DMS 273 treated with DMSO at 0.1 percent for 48 hours (cell line): ENCODE measurements around the gene NRM.
"Not testable (repeated sequence)": the region's sequence is repeated elsewhere in the genome, so short reads cannot be mapped to it uniquely, and the experiment has no call there.

Experiments used
- DNase-seq: peaks from one replicate; lab custom pipeline; 2025; lab: John Stamatoyannopoulos, UW

The NRM gene

DNA sequence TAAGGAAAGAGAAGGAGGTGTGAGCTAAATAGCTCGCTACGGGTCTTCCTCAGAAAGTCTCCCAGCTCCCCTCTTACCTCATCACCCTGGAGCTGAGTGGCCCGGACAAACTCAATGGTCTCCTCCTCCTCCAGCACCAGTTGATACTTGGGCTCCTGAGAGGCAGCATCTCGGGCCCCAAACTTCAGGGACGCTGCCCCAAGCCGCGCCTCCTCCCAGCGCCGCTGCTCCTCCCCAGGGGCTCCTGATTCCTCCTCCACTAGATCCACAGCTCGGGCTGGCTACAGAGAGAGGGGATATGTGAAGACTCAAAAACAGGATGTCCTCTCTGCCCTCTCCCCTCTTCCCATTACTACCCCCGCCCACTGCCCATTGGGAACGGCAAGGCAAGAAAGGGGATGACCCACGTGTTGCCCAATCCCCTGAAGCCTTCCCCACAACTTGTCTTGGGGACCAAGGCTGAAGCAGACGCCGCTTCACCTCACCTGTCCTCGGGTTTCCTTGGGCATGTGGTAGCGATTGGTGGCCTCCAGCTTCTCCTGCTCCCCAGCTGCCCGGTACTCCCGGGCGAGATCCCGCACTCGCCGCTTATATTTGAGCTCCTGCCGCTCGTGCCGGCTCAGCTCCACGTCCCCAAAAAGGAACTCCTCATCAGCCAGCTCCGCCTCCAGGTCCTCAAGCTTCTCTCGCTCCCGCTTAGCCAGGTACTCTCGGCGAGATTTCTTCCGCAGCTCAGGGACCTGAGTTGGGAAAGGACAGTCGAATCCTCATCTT is 25.6 kb downstream of the NRM start:
- no peak for DNase-seq

DNA sequence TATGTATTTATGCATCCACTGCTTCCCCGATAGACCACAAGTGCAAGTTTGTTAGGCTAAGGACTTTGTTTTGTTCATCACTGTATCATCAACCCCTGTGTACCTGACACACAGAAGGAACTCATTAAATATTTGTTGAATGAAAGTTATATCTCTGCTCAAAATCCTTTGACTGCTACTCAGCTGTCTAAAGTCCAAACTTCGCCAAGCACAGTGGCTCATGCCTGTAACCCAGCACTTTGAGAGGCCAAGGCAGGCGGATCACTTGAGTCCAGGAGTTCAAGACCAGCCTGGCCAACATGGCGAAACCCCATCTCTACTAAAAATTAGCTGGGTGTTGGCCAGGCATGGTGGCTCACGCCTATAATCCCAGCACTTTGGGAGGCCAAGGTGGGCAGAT is 32.9 kb downstream of the NRM start:
- not testable (repeated sequence) for DNase-seq

DNA sequence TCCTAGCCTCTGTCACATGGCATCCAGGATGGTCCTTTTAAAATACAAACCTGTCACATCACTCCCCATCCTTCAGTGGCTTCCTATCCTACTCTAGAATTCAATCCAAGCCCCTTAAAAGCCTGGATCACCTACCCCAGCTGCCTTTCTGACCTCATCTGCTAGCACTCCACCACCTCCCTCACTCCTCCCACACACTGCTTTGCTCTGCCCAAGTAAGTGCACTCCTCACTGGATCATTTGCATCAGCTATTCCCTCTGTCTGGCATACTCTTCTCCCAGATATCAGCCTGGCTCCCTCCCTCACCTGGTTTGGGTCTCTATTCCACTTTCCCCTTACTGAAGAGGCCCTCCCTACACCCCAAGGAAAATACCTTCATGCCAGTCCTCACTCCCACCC is 33.3 kb downstream of the NRM start:
- DNase-seq, result no peak

- no peak for DNase-seq
These were observed 34.3 kb downstream of the NRM start for GRCh38 chr6:30656513-30656912.

DNA sequence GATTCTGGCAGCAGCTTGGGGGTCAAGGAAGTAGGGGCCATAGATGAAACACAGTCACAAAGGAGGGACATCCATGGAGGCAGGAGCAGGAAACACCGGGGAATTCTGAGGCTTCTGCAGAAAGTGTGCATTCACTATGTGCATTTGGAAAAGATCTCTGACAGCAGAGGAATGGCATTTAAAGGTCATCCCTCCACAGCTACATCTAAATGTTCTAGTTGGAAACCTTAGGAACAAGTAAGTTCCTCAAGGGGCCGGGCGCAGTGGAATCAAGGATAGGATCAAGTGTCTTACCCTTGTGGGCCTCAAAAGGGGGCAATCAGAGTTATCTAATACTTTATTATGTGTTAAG is 35.1 kb downstream of the NRM start:
- no peak for DNase-seq

DNA sequence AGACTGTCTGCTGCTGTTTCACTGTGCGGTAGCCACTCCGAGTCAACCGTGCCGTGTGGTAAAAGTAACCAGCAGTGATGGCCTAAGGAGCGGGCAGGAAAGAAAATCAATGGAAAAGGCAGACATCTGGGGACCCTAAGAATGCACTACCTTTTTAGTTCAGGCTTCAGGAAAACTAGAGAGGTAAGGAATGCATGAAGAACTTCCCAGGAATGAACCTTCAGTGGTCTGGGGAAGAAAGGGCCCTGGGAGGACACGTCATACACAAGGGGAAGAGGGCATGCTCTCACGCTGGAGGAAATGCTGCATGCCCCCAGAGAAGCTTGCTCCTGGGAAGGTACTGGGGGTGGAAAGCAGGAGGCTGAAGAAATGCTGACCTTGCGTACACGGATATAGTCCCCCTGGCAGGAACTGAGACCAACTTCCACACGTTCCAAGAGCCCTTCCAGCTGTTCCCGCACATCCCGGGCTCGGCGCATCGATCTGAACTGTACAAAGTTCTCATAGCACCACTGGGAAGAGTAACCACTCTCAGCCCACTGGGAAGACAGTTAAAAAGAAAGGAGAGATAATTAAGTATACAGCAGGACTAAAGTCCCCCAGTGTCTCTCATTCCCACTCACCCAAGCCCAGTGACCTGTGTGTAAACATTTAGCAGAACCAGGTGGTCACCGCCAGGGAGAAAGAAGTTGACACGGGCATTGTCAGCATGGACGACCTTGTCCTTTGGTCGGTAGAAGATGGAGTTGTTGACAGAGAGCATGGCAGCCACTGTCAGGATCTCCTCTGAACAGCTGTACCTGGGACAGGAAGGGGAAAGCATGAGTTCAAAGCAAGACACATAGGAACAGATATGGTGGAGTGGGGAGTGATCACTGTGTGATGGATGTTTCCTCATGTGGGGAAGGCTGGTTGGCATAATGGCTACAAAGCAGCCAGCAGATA is 35.7 kb downstream of the NRM start:
- no peak for DNase-seq

DNA sequence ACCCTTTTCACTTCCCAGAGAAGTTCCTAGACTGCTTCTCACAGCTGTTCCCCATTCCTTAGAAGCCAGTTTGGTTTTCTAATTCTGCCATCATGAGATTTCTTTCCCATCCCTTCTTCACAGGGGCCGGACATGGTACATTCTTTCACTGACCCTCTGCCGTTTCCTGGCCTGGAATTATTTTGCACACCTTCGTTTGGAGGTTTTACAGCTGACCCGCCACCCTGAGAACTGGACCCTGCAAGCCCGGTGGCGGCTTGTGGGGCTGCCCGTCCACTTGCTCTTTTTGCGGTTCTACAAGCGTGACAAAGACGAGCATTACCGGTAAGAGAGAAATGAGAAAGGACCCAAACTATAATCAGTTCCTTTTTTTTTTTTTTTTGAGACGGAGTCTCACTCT is 39.6 kb downstream of the NRM start:
- DNase-seq, result no peak

GRCh38 chr6:30647242-30648116 is 43.3 kb downstream of the NRM start:
- no peak for DNase-seq

- peak; percentile 76 for DNase-seq
These were observed 44.1 kb downstream of the NRM start, which contains the start of gene C6orf136 for GRCh38 chr6:30646450-30647241. TSS of gene C6orf136 (plus strand) at chr6:30647133. CDS start at chr6:30647232, 99 bp downstream.

DNA sequence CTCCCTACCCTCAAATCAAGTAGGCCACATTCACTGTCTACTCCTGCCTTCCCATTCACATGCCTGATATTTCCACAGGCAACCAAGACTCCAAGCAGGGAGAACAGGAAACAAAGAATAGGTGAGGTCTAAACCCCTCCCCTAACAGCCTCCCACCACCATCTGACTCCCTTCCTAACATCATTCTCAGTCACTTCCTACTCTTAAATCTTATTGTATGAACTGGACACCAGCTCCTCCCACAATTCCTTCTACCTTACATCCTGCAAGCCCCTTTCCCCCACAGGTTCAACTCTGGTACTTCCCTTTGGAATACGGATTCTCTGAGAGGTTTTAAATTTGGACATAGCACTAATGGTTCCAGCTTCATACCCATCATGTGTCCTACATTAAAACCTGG is 44.8 kb downstream of the NRM start:
- DNase-seq, result no peak

- no peak for DNase-seq
These were observed 46.0 kb downstream of the NRM start for GRCh38 chr6:30644769-30645168.

DNA sequence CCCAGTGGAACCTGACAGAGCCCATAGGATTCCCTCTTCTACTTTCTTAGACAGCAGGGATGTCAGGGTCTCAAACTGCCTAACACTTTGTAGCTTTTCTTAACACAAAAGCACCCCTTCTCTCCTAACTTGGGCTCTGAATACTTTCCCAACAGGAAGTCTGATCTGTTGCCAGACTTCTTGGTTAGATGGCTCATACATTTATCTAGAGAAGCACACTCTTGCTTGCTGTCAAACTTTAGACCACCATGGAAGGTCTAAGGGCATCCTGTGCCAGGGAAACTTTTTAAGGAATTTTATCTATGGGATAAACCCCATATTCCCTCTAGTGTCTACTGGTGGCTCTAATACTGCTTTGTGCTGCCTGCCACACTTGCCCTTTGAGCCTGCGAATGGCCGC is 47.1 kb downstream of the NRM start:
- DNase-seq, result no peak

DNA sequence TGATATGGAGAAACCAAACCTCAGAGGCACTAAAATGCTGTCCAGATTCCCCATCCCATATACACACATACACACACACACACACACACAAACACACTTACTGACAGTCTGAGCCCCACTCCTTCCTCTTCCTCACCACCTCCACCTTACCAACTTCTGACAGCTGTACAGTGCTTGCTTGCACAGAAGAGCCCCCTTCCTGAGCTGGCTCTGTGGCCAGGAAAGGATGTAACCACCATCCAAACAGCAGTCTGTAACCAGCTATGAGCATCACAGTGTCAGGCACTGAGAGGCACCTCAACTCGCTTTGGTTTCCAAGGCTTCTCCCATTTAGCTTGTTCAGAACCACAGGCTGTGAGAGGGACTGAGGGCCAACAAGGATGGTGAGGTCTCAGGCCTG is 49.7 kb downstream of the NRM start:
- no peak for DNase-seq

DNA sequence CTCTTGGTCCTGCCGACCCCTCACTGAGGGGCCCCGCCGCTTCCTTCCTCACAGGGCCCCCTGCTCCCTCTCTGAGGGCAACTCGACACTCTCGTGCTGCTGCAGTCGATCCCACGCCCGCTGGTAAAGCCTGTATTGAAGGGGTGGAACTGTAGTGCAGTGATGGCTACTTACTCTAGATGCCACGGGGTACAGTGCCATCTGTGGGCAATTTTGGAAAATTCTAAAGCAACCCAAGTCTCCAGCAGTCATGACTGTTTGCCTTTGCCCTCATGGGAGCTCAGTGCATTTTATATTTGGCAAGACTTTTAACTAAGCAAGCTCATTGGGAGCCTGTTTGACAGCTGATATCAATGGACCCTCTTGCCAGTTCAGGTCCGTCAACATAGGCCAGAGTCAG is 50.3 kb downstream of the NRM start:
- no peak for DNase-seq
